ENCODE data around the gene RPL22L1. TPM values are rescaled to one million over a fixed set of nuclear protein-coding genes. Genes with fewer than 3 reads are reported as not detected.
"Not testable (repeated sequence)": the region's sequence is repeated elsewhere in the genome, so short reads cannot be mapped to it uniquely, and the experiment has no call there.

The RPL22L1 gene
- total RNA-seq, 1 experiment from 2014 or later = 46.7 TPM

DNA sequence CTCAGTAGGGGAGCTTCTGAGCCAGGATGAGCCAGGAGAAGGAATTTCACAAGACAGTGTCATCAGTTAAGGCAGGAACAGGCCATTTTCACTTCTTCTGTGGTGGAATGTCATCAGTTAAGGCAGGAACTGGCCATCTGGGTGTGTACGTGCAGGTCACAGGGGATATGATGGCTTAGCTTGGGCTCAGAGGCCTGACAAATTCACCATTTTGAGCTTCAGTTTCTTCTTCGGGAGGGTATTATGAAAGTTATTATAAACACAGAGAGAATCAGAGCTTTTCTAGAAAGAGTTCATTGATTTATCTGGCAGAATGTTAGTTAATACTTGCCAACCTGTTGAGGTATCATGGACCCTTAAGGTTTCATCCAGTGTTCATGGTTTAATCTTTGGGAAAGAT is 46.4 kb downstream of the RPL22L1 start:
- not testable (repeated sequence) for H3K4me3 ChIP-seq (ENCODE audit: insufficient read depth, low read depth, low read length); DNase-seq; H3K36me3 ChIP-seq (replicated peaks; ENCODE audit: control insufficient read depth, insufficient read depth, low read length); H3K27me3 ChIP-seq (ENCODE audit: control insufficient read depth, insufficient read depth, low read length)

DNA sequence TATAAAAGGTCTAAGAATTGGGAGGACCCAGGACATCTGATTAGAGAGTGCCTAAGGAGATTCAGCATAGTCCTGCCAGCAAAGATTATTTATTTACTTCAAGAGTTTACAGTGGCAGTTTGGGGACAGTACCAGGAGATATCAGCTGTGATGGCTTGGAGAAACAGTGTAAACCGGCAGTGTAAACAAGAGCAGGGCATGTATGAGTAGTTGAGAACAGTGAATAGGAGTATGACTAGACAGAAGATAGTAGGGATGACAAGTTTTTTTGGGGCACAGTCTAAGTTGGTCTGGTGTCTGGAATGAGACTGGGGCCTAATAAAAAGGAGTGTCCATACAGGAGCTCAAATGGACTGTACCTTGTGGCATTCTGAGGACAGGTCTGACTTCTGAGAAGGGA is 51.7 kb downstream of the RPL22L1 start:
- H3K4me3 ChIP-seq (ENCODE audit: insufficient read depth, low read depth, low read length); H3K36me3 ChIP-seq (replicated peaks; ENCODE audit: control insufficient read depth, insufficient read depth, low read length); DNase-seq; H3K27me3 ChIP-seq (ENCODE audit: control insufficient read depth, insufficient read depth, low read length): not testable (repeated sequence)

DNA sequence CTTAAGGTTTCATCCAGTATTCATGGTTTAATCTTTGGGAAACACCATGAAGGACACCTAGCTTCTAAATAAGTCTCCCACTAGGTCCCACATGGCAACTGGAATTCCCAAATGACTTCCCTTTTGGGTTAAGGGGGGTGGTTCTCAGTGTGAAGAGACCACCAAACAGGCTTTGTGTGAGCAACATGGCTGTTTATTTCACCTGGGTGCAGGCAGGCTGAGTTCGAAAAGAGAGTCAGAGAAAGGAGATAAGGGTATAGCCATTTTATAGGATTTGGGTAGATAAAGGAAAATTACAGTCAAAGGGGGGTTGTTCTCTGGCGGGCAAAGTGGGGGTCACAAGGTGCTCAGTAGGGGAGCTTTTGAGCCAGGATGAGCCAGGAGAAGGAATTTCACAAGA is 52.5 kb downstream of the RPL22L1 start:
- not testable (repeated sequence) for DNase-seq; H3K27me3 ChIP-seq (ENCODE audit: control insufficient read depth, insufficient read depth, low read length); H3K4me3 ChIP-seq (ENCODE audit: insufficient read depth, low read depth, low read length); H3K36me3 ChIP-seq (replicated peaks; ENCODE audit: control insufficient read depth, insufficient read depth, low read length)

DNA sequence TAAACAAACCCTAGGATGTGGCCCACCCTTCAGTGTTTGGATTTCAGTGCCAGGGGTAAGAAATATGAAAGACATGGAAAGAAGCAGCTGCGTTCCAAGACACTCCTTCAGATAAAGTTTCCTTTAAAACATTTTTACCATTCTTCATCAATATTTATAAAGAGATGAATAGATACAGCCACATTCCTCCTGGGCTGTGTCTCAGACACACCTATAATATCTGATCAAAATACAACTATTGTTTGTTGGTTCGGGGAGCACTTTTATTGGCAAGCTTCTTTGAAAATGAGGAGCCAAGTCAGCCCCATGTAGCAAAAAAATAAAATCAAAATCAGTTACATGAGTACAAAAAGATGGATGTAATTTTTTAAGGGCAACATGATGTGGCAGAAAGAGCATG is 53.2 kb downstream of the RPL22L1 start:
- no peaks in the 10 kb centered on the region for H3K36me3 ChIP-seq (replicated peaks; ENCODE audit: control insufficient read depth, insufficient read depth, low read length)
- DNase-seq = no peak
- peaks cover 4% of the 10 kb centered on the region; the same call in 1 of the 2 replicates for H3K27me3 ChIP-seq (ENCODE audit: control insufficient read depth, insufficient read depth, low read length)
- no peak overlapping the region for H3K4me3 ChIP-seq (ENCODE audit: insufficient read depth, low read depth, low read length)

DNA sequence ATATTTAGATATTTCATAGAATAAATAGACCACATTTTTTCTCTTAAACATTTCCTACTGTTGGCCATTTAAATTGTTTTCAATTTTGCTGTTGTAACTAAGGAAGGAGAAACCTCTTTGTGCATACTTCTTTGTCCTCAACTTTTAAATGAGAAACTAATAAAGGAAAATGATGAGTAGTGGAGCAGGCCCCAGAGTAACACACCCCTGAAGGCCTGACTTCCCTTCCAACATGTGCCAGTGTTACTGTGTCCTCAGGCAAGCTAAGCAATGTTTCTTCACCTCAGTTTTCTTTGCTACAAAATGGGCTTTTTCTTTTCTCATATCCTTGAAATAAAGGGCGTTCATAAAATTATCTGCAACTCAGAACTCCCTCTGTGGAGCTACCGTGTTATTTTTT is 53.7 kb downstream of the RPL22L1 start:
- H3K36me3 ChIP-seq (replicated peaks; ENCODE audit: control insufficient read depth, insufficient read depth, low read length) = no peaks in the 10 kb centered on the region

DNA sequence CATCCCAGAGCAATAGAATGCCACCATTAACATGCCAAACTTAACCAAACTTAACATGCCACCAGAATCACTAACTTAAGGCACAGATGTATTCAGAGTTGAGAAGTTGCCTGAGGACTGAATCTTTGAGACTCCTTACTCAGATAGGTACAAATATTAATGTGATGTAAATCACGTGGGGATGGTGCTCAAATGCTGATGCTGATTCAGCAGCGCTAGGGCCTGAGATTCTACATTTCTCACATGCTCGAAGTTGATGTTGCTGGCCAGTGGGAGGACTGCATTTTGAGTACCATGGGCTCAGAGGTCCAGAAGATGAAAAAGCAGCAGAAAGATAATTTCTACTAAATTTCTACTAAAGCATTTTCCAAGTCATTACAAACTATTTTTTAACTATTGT is 54.1 kb downstream of the RPL22L1 start:
- Histone ChIP-seq H3K36me3 (replicated peaks; ENCODE audit: control insufficient read depth, insufficient read depth, low read length) (no peaks in the 10 kb centered on the region), H3K27me3 (ENCODE audit: control insufficient read depth, insufficient read depth, low read length) (peaks cover 4% of the 10 kb centered on the region; the same call in 1 of the 2 replicates), H3K4me3 (ENCODE audit: insufficient read depth, low read depth, low read length) (no peak overlapping the region)
- no peak for DNase-seq

More for the DNA sequence above, 53.7 kb downstream of the RPL22L1 start:
- Histone ChIP-seq H3K4me3 (ENCODE audit: insufficient read depth, low read depth, low read length) (no peak overlapping the region), H3K27me3 (ENCODE audit: control insufficient read depth, insufficient read depth, low read length) (peaks cover 4% of the 10 kb centered on the region; the same call in 1 of the 2 replicates)
- no peak for DNase-seq

DNA sequence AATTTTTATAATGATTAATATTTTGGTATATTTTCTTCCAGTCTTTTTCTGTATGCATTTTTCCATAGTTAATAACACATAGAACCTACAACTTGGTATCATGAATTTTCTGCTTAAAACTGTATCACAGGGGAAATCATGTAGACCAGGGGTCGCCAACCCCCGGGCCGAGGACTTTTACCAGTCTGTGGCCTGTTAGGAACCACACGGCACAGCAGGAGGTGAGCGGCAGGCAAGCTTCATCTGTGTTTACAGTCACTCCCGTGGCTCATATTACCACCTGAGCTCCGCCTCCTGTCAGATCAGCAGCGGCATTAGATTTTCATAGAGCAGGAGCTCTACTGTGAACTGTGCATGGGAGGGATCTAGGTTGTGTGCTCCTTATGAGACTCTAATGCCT is 54.7 kb downstream of the RPL22L1 start:
- H3K27me3 ChIP-seq (ENCODE audit: control insufficient read depth, insufficient read depth, low read length) = peaks cover 4% of the 10 kb centered on the region; the same call in 1 of the 2 replicates
- no peak for DNase-seq
- no peaks in the 10 kb centered on the region for H3K36me3 ChIP-seq (replicated peaks; ENCODE audit: control insufficient read depth, insufficient read depth, low read length)
- no peak overlapping the region for H3K4me3 ChIP-seq (ENCODE audit: insufficient read depth, low read depth, low read length)

Other genes with a start within 250 kb of the RPL22L1 start
- 6.1 and 6.3 TPM in 2 replicates for gene EIF5A2, start 38.4 kb upstream of the RPL22L1 start, total RNA-seq (2014; rRNA removed; shearing (Covaris generic))
- gene SLC2A2, start 156.5 kb upstream of the RPL22L1 start, total RNA-seq (2014; rRNA removed; shearing (Covaris generic)) = not detected in 2 replicates